ENCODE measurements around the gene IL25.
"Not testable (repeated sequence)": the region's sequence is repeated elsewhere in the genome, so short reads cannot be mapped to it uniquely, and the experiment has no call there.

Gene IL25

GRCh38 chr14:23423657-23424056, 51.0 kb downstream of the IL25 start:
- DNase-seq (ENCODE audit: extremely low read depth, low read depth): no peak
- TF ChIP-seq CTCF (IDR thresholded peaks at IDR 0.05; ENCODE audit: low read depth, low read length): no peak

GRCh38 chr14:23425169-23425568, 52.6 kb downstream of the IL25 start:
- TF ChIP-seq CTCF (IDR thresholded peaks at IDR 0.05; ENCODE audit: low read depth, low read length): no peak
- no peak for DNase-seq (ENCODE audit: extremely low read depth, low read depth)

- not testable (repeated sequence) for DNase-seq (ENCODE audit: extremely low read depth, low read depth)
Observed at GRCh38 chr14:23425798-23426197, 53.2 kb downstream of the IL25 start.

Measured in AG09319 (cell line).